HCEC 1CT (cell line): ENCODE data around the gene SMIM27.
"Not testable (repeated sequence)": the region's sequence is repeated elsewhere in the genome, so short reads cannot be mapped to it uniquely, and the experiment has no call there.

Source experiments
- DNase-seq: peaks from one replicate; pipeline ENCODE4 v3.0.0-alpha.2; 2017

SMIM27 gene

GRCh38 chr9:32558408-32558934 lies 6.3 kb downstream of the SMIM27 start:
- no peak for DNase-seq

DNA sequence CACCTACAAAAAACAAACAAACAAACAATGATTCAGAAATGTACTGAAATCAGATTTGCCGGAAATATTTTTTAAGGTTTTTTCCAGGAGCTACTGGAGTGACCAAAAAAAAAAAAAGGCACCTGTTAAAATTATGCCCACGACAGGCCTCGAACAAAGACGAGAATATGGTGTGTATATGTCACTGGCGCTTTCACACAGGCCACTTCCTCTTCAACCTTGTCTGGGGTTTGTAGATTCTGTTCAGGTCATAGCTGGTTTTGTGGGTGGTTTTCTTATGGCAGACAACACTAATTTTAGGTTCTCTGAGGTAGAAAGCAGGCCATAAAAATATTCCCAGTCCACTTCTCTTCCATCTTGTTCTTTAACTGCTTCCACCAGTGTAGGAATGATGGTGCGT lies 13.8 kb downstream of the SMIM27 start:
- DNase-seq: no peak

- no peak for DNase-seq
Measured at GRCh38 chr9:32566770-32567169, 14.6 kb downstream of the SMIM27 start.

DNA sequence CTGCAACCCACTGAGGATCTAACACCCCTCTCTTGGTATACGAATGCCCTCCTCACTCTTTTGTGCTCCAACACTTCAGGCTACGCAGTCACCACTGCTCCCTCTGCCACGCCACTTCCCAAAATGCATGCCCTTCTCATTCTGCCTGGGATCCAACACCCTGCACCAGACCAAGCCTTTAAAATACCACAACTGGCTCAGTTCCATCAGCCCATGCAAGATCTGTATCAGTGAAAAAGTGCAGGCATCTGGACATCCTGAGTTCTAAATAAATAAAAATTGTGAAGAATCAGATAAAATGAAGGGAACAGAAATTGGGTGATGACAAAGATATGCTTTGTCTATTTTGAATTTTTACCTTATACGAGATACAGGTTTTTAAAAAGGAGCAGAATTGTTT lies 18.1 kb downstream of the SMIM27 start:
- DNase-seq: no peak

GRCh38 chr9:32571969-32572899 lies 20.1 kb downstream of the SMIM27 start:
- DNase-seq: peak; percentile 72

GRCh38 chr9:32572900-32573523 lies 20.9 kb downstream of the SMIM27 start, which contains the start of gene NDUFB6:
Gene NDUFB6, minus strand, starts transcription at chr9:32573159. Its CDS starts 99 bp downstream, at chr9:32573060.
- peak; percentile 95 for DNase-seq

DNA sequence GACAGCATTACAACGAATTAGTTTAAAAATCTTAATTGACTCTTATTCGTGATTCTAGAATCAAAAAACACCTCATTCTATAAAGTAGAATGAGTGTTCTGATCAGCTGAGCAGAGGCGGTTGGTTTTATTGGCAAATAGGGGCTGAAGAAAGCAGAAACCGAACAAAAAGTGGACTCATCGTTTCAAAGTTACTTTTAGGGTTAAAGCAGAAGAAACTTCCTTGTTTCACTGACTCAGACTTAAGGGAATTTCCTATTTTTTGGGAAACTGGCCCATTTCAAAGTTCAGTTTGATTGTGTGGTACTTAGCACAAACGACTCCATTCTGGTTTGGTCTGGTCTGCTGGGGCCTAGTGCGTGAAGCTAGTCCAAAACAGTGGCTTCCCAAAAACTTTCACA lies 21.7 kb downstream of the SMIM27 start:
- no peak for DNase-seq

GRCh38 chr9:32574858-32575257 lies 22.7 kb downstream of the SMIM27 start:
- no peak for DNase-seq

DNA sequence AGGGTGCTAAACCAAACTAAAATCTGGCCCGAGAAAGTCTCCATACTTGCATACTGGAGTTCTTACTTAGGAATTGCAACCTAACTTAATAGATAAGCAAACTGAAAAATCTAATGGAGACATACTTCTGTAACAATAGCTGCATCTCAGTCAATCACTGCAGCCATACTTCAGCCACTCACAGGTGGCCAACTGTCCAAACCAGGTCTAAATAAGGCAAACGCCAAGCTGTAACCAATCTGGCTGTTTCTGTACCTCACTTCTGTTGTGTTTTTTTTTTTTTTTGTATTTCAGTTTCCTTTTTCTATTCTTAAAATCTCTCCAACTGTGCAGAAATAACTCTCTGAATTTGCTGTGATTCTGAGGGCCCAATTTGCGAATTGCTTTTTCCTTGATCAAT lies 25.2 kb downstream of the SMIM27 start:
- DNase-seq: no peak

- no peak for DNase-seq
Measured at GRCh38 chr9:32578976-32579375, 26.8 kb downstream of the SMIM27 start.

DNA sequence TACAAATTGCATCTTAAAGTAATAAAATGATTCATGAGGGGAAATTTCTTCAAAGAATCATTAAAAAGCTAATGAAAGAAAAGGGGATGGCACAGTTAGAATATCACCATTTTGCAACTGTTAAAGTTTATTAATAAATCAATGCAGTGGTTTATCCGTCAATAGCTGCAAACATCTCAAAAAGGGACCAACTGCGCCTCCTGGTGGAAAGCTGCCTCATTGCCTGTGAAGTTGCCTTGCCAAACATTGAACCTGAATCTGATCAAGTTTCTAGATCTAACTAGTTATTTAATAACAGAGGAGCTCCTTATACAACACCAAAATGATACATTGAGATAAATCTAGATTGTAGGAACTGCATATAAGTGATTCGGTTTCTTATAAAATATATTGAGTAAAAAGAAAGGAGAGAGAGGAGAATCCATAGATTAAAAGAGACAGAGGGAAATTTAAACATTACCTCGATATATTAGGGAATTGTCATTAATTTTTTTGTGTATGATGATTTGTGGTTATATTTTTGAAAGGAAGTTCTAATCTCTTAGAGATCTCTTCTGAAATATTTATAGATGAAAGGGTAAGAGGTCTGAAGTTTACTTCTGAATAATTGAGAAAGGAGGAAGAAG lies 27.7 kb downstream of the SMIM27 start:
- DNase-seq: peak; percentile 49

- no peak for DNase-seq
Measured at GRCh38 chr9:32580631-32581300, 28.6 kb downstream of the SMIM27 start.

GRCh38 chr9:32581512-32582143 lies 29.5 kb downstream of the SMIM27 start:
- peak; percentile 54 for DNase-seq

DNA sequence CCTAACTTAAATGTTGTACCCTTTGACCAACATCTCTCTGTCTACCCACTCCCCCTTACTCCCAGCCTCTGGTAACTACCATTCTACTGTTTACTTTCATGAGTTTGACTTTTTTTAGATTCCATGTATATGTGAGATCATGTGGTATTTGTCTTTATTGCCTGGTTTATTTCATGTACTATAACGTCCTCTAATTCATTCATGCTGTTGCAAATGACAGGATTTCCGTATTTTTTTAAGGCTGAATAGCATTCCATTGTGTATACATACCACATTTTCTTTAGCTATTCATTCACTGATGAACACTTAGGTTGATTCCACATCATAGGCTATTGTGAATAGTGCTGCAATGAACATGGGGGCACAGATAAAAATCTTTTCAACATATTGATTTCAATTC lies 32.7 kb downstream of the SMIM27 start:
- DNase-seq: no peak

DNA sequence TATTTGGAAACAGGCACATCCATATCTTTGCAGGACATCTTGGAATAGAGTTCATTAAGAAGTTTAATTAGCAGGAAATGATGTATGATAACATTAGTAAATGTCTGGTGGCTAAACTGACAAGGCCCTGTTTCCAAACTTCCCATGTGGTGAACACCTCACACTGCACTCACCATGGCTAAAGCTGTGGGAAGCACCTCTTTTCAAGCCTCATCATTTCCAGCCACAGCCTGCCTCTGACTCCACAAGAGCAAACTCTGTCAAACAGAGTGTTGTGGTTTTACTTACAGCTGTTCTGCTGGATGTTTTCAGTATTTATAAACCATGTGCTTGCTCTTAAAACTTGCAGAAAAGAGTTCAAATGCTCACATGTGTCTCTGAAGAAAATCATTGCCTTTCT lies 35.8 kb downstream of the SMIM27 start:
- DNase-seq: peak; percentile 24

GRCh38 chr9:32589083-32589723 lies 37.1 kb downstream of the SMIM27 start:
- DNase-seq: peak; percentile 53

GRCh38 chr9:32590476-32590875 lies 38.3 kb downstream of the SMIM27 start:
- no peak for DNase-seq

GRCh38 chr9:32590898-32591297 lies 38.8 kb downstream of the SMIM27 start:
- DNase-seq: no peak

DNA sequence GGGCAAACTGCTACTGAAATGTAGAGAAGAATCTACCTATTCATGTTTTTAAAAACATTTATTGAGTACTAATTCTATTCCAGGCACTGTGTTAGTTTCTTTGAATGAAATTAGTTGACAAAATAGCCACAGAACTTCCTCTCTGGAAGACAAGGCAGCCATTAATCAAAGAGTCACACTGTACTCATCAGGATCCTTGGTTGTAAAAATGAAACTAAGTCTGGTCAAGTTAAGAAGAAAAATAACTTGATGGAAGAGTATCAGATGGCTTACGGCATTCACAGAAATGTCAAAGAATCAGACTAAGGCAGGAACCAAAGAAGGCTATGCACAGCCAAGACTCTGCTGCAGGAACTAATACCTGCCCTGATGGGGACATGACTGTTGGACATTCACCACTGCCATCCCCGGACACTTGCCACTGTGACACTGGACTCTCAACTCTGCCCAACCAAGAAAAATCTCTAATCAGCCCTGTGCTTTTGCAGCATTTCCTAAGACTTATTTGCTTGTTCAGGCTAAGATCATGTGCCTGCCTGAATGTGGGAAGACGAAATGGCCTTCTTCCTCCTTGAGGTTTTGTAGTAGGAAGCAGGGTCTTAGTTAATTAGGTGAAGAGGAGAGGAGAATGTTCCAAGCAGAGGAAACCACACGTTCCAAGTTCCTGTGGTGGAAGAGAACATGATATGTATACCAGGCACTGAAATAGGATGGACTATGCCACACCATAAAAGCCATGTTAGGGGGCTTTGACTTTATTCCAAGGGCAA lies 44.2 kb downstream of the SMIM27 start:
- no peak for DNase-seq

DNA sequence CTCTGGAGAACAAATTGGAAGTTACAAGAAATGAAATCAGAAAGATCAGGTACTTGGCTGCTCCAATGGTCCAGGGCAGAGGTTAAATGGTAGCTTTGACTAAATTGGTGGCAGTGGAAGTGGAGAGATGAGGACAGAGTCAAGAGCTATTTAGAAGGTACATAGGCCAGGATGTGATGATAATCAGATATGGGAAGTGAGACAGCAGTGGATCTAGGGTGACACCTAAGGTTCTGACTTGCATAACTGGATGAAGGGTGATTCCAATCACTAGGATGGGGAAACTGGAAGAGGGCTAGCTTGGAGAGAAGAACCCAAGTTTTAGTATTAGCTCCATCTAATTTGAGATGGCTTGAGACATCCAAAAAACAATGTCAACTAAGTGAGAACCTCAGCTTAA lies 44.8 kb downstream of the SMIM27 start:
- DNase-seq: no peak

- not testable (repeated sequence) for DNase-seq
Measured at GRCh38 chr9:32599021-32599420, 46.9 kb downstream of the SMIM27 start.
